DND-41 (cell line): ENCODE results near the gene DUT.

Experiments
- EZH2 ChIP-seq: IDR thresholded peaks from 3 replicates; pipeline ENCODE4 v1.6.1; 2012; ENCODE audit warnings: borderline replicate concordance, low read depth, mild to moderate bottlenecking, moderate library complexity, low read length, inconsistent platforms; ENCODE audit not compliant: severe bottlenecking
- TF ChIP-seq, protein P1 (sequence below): IDR thresholded peaks from 2 replicates; pipeline ENCODE4 v1.5.1; 2012; ENCODE audit warnings: borderline replicate concordance, low read length, moderate library complexity, mild to moderate bottlenecking; ENCODE audit not compliant: poor library complexity, severe bottlenecking; ENCODE audit errors: extremely low read depth

- no peak for TF ChIP-seq EZH2
- TF ChIP-seq, protein P1, sequence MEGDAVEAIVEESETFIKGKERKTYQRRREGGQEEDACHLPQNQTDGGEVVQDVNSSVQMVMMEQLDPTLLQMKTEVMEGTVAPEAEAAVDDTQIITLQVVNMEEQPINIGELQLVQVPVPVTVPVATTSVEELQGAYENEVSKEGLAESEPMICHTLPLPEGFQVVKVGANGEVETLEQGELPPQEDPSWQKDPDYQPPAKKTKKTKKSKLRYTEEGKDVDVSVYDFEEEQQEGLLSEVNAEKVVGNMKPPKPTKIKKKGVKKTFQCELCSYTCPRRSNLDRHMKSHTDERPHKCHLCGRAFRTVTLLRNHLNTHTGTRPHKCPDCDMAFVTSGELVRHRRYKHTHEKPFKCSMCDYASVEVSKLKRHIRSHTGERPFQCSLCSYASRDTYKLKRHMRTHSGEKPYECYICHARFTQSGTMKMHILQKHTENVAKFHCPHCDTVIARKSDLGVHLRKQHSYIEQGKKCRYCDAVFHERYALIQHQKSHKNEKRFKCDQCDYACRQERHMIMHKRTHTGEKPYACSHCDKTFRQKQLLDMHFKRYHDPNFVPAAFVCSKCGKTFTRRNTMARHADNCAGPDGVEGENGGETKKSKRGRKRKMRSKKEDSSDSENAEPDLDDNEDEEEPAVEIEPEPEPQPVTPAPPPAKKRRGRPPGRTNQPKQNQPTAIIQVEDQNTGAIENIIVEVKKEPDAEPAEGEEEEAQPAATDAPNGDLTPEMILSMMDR: no peak
These were observed 30.5 kb downstream of the DUT start for GRCh38 chr15:48361685-48362084.
